Measurements from ENCODE around the gene RALGAPA2.
A peak's percentile ranks its signal among the peaks of the same experiment; 100 is the strongest.

RALGAPA2 gene

DNA sequence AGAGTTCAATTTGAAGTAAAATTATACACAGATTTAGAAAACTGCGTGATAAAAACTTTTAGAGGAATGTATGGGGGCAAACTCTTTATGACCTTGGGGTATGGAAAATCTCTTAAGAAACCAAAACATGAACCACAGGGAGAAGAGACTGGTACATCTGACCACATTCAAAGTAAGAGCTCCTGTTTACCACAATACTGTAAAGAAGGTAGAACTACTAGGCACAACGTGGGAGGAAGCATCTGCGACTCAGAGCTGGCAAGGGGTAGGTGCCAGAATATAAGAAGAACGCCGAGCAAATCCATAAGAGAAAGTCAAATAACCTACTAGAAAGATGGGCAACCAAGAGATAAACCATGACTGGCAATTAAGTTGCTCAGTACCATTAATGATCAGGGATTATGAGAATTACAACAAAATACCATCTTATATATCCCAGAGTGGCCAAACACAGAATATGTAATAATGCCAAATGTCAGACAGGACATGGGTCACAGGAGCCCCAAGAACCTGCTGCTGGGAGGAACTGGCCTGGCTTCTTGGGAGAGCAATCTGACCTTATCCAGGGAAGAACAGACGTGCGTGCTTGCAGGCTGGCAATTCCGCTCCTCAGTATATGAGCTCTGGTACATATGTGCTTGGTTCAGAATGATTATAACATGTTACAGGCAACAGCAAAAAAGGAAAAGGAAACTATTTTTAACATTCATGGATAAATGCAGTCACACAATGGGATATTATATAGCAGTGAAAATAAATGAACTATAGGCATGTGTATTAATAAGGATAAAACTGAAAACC lies 294.4 kb downstream of the RALGAPA2 start:
- DNase-seq (ENCODE audit: extremely low spot score) = no peak
- TF ChIP-seq TARDBP (IDR thresholded peaks at IDR 0.05) = no peak
- TF ChIP-seq SP1 (IDR thresholded peaks at IDR 0.05) = no peak
- no peak for TF ChIP-seq HDGF (IDR thresholded peaks at IDR 0.05; ENCODE audit: borderline replicate concordance)
- TF ChIP-seq ZNF384 (IDR thresholded peaks at IDR 0.05) = no peak
- no peak for TF ChIP-seq ARNT (IDR thresholded peaks at IDR 0.05)
- TF ChIP-seq CTBP1 (IDR thresholded peaks at IDR 0.05; ENCODE audit: borderline replicate concordance) = no peak
- TF ChIP-seq NFRKB (IDR thresholded peaks at IDR 0.05) = no peak
- no peak for TF ChIP-seq ELF4 (IDR thresholded peaks at IDR 0.05)
- no peak for TF ChIP-seq L3MBTL2 (conservative IDR thresholded peaks at IDR 0.05)
- TF ChIP-seq, protein P1, sequence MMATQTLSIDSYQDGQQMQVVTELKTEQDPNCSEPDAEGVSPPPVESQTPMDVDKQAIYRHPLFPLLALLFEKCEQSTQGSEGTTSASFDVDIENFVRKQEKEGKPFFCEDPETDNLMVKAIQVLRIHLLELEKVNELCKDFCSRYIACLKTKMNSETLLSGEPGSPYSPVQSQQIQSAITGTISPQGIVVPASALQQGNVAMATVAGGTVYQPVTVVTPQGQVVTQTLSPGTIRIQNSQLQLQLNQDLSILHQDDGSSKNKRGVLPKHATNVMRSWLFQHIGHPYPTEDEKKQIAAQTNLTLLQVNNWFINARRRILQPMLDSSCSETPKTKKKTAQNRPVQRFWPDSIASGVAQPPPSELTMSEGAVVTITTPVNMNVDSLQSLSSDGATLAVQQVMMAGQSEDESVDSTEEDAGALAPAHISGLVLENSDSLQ (IDR thresholded peaks at IDR 0.05) = no peak
- TF ChIP-seq FOXA1 (IDR thresholded peaks at IDR 0.05) = no peak
- TF ChIP-seq SUZ12 (IDR thresholded peaks at IDR 0.05) = no peak
- no peak for TF ChIP-seq LEF1 (IDR thresholded peaks at IDR 0.05; ENCODE audit: borderline replicate concordance)
- no peak for TF ChIP-seq BHLHE40 (IDR thresholded peaks at IDR 0.05; ENCODE audit: borderline replicate concordance)
- TF ChIP-seq FOXM1 (IDR thresholded peaks at IDR 0.05; ENCODE audit: borderline replicate concordance) = no peak
- no peak for TF ChIP-seq FOXK2 (IDR thresholded peaks at IDR 0.05)
- ChIA-PET POLR2A (no interaction called here), CTCF (no interaction called here)

DNA sequence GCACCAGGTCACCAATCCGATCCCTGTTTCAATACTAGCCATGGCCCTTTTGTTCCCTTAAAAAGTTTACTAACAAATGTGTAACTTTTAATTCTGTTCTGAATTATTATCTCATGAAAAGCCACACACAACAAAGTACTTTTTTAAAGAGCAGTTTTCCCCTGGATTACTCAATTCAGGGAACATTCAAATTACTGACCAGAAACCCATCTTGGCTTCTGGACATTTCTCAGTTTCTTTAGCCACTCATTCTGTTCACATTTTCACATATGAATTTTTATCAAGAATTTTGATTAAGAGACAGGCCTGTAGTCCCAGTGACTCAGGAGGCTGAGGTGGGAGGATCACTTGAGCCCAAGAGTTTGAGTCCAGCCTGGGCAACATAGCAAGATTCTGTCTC lies 297.1 kb downstream of the RALGAPA2 start:
- TF ChIP-seq, protein P1 (IDR thresholded peaks at IDR 0.05) = no peak
- TF ChIP-seq SP1 (IDR thresholded peaks at IDR 0.05) (no peak), BHLHE40 (IDR thresholded peaks at IDR 0.05; ENCODE audit: borderline replicate concordance) (no peak), TARDBP (IDR thresholded peaks at IDR 0.05) (no peak), L3MBTL2 (conservative IDR thresholded peaks at IDR 0.05) (no peak), FOXK2 (IDR thresholded peaks at IDR 0.05) (no peak), NFRKB (IDR thresholded peaks at IDR 0.05) (no peak), SUZ12 (IDR thresholded peaks at IDR 0.05) (no peak), CTBP1 (IDR thresholded peaks at IDR 0.05; ENCODE audit: borderline replicate concordance) (no peak), ARNT (IDR thresholded peaks at IDR 0.05) (no peak), ZNF384 (IDR thresholded peaks at IDR 0.05) (no peak), LEF1 (IDR thresholded peaks at IDR 0.05; ENCODE audit: borderline replicate concordance) (no peak), FOXA1 (IDR thresholded peaks at IDR 0.05) (no peak)
- ChIA-PET CTCF (no interaction called here), POLR2A (no interaction called here)
- no peak for DNase-seq (ENCODE audit: extremely low spot score)

DNA sequence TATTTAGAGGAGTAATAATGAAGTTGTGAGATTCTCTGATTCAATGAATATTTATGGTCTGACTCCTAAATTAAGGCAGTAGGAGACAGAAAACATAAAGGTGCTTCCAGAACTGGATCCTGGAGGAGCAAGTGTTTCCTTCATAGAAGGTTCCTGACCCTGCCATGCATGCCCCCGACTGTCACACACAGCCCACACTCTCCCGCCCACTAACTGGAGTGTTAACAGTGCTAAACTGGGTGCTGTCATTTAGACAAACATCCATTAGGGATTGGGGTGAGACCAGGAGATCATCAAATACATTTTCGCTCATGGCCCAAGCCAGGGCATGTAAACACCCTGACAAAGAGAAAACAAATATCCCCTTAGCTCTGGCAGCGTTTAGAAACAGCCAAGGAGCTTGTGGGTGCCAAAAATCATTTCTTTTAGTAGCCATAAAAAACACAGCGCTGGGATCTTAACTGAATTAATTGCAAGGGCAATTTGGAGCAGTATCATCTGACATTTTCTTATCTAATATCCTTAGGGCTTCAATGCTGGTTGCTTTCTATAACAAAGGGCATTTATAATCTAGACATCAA lies 297.7 kb downstream of the RALGAPA2 start:
- POLR2A ChIA-PET = no interaction called here
- no peak for TF ChIP-seq FOXK2 (IDR thresholded peaks at IDR 0.05)
- TF ChIP-seq FOXA1 (IDR thresholded peaks at IDR 0.05) = no peak
- no peak for TF ChIP-seq FOXM1 (IDR thresholded peaks at IDR 0.05; ENCODE audit: borderline replicate concordance)
- CTCF ChIA-PET = no interaction called here
- DNase-seq (ENCODE audit: extremely low spot score) = no peak

DNA sequence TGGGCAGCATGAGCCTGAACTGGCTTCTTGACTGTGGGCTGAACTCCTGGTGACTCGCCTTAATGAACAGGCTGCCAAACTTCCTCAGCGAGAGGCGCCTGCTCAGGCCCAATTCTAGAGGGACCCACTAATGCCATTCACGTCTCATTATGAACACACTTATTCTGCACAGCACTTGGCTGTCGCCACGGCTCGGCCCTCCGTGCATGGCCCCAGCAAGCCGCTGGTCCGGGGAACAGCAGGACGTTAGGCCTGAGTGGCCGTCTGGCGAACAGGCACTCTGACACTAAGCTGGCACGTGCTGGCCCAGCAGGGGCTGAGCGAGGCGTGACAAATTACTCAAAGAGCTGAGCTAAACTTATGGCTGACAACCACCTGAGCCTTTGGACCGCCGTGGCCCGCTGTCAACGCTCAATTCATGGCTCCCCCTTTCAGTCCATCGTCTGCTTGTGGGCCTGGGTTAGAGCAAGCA lies 298.6 kb downstream of the RALGAPA2 start:
- ChIA-PET POLR2A (no interaction called here), CTCF (no interaction called here)
- DNase-seq (ENCODE audit: extremely low spot score) = no peak
- TF ChIP-seq FOXA1 (IDR thresholded peaks at IDR 0.05) (no peak), BHLHE40 (IDR thresholded peaks at IDR 0.05; ENCODE audit: borderline replicate concordance) (no peak), LEF1 (IDR thresholded peaks at IDR 0.05; ENCODE audit: borderline replicate concordance) (no peak), ARNT (IDR thresholded peaks at IDR 0.05) (no peak), HDGF (IDR thresholded peaks at IDR 0.05; ENCODE audit: borderline replicate concordance) (no peak), FOXM1 (IDR thresholded peaks at IDR 0.05; ENCODE audit: borderline replicate concordance) (no peak), SP1 (IDR thresholded peaks at IDR 0.05) (no peak), ZNF384 (IDR thresholded peaks at IDR 0.05) (no peak), L3MBTL2 (conservative IDR thresholded peaks at IDR 0.05) (no peak; the same call in 1 of the 2 replicates), ELF4 (IDR thresholded peaks at IDR 0.05) (no peak), NFRKB (IDR thresholded peaks at IDR 0.05) (no peak), SUZ12 (IDR thresholded peaks at IDR 0.05) (no peak), CTBP1 (IDR thresholded peaks at IDR 0.05; ENCODE audit: borderline replicate concordance) (no peak), TARDBP (IDR thresholded peaks at IDR 0.05) (no peak), FOXK2 (IDR thresholded peaks at IDR 0.05) (no peak)
- TF ChIP-seq, protein P1 (IDR thresholded peaks at IDR 0.05) = no peak

DNA sequence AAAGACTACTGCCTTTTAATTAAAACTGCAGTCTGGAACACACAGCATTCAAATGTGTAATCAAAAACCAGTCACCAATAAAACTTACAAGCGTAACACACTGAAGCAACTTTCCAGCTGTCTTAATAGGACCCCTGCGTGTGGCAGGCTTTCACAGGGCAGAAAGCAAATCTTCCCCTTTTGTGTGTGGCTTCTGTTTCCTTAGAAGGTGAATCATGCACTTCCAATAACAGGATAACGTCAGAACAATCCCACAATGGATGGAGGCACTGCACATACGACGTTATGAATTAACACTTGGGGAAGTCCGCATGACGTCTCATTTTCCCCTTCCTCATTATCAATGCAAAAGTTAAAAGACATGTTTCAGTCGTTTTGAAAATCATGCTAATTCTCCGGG lies 299.7 kb downstream of the RALGAPA2 start:
- peak; percentile 13 for DNase-seq (ENCODE audit: extremely low spot score)
- POLR2A ChIA-PET = no interaction called here
- TF ChIP-seq SUZ12 (IDR thresholded peaks at IDR 0.05) (no peak), CTBP1 (IDR thresholded peaks at IDR 0.05; ENCODE audit: borderline replicate concordance) (no peak), ELF4 (IDR thresholded peaks at IDR 0.05) (no peak), TARDBP (IDR thresholded peaks at IDR 0.05) (no peak), L3MBTL2 (conservative IDR thresholded peaks at IDR 0.05) (no peak), ARNT (IDR thresholded peaks at IDR 0.05) (no peak), ZNF384 (IDR thresholded peaks at IDR 0.05) (no peak), NFRKB (IDR thresholded peaks at IDR 0.05) (no peak), FOXM1 (IDR thresholded peaks at IDR 0.05; ENCODE audit: borderline replicate concordance) (no peak), LEF1 (IDR thresholded peaks at IDR 0.05; ENCODE audit: borderline replicate concordance) (no peak), HDGF (IDR thresholded peaks at IDR 0.05; ENCODE audit: borderline replicate concordance) (no peak), FOXA1 (IDR thresholded peaks at IDR 0.05) (no peak), SP1 (IDR thresholded peaks at IDR 0.05) (no peak), BHLHE40 (IDR thresholded peaks at IDR 0.05; ENCODE audit: borderline replicate concordance) (no peak), FOXK2 (IDR thresholded peaks at IDR 0.05) (no peak)
- TF ChIP-seq, protein P1 (IDR thresholded peaks at IDR 0.05) = no peak
- CTCF ChIA-PET = interaction anchor here (0.7 kb wide), 1 partner anchor 326 kb away, joined by 3 read pairs; no protein-coding TSS in a partner anchor
